ENCODE measurements around the gene SCN4A.
A peak's percentile ranks its signal among the peaks of the same experiment; 100 is the strongest.

Gene SCN4A

GRCh38 chr17:63955232-63955631, 17.5 kb downstream of the SCN4A start:
- no peak for DNase-seq (ENCODE audit: low read depth)

- DNase-seq (ENCODE audit: low read depth) = no peak
Observed at GRCh38 chr17:63954402-63955063, 18.2 kb downstream of the SCN4A start.

GRCh38 chr17:63950940-63951907, 21.5 kb downstream of the SCN4A start:
- no peak for DNase-seq (ENCODE audit: low read depth)

GRCh38 chr17:63949576-63950250, 23.0 kb downstream of the SCN4A start:
- DNase-seq (ENCODE audit: low read depth) = no peak

- no peak for DNase-seq (ENCODE audit: low read depth)
Observed at GRCh38 chr17:63948521-63948920, 24.2 kb downstream of the SCN4A start.

- no peak for DNase-seq (ENCODE audit: low read depth)
Observed at GRCh38 chr17:63947711-63948330, 24.9 kb downstream of the SCN4A start.

GRCh38 chr17:63946440-63947363, 26.0 kb downstream of the SCN4A start:
- peak; percentile 39 for DNase-seq (ENCODE audit: low read depth)

GRCh38 chr17:63945784-63946439, 26.8 kb downstream of the SCN4A start:
- no peak for DNase-seq (ENCODE audit: low read depth)

GRCh38 chr17:63944736-63945499, 27.8 kb downstream of the SCN4A start:
- no peak for DNase-seq (ENCODE audit: low read depth)

GRCh38 chr17:63943745-63944144, 29.0 kb downstream of the SCN4A start:
- no peak for DNase-seq (ENCODE audit: low read depth)

- no peak for DNase-seq (ENCODE audit: low read depth)
Observed at GRCh38 chr17:63942309-63942985, 30.3 kb downstream of the SCN4A start.

GRCh38 chr17:63941751-63942150, 31.0 kb downstream of the SCN4A start:
- no peak for DNase-seq (ENCODE audit: low read depth)

GRCh38 chr17:63941162-63941561, 31.6 kb downstream of the SCN4A start:
- DNase-seq (ENCODE audit: low read depth) = no peak

- DNase-seq (ENCODE audit: low read depth) = no peak
Observed at GRCh38 chr17:63940584-63940983, 32.1 kb downstream of the SCN4A start.

GRCh38 chr17:63939884-63940283, 32.8 kb downstream of the SCN4A start:
- no peak for DNase-seq (ENCODE audit: low read depth)

GRCh38 chr17:63939401-63939800, 33.3 kb downstream of the SCN4A start:
- DNase-seq (ENCODE audit: low read depth) = no peak

- DNase-seq (ENCODE audit: low read depth) = no peak
Observed at GRCh38 chr17:63937920-63938319, 34.8 kb downstream of the SCN4A start.

GRCh38 chr17:63937319-63937718, 35.4 kb downstream of the SCN4A start:
- DNase-seq (ENCODE audit: low read depth) = no peak
